Measurements from ENCODE around the gene MTHFD1L.
"Not testable (repeated sequence)": the region's sequence is repeated elsewhere in the genome, so short reads cannot be mapped to it uniquely, and the experiment has no call there.

The MTHFD1L gene

GRCh38 chr6:150865406-150866146 is at the start of gene MTHFD1L:
Gene MTHFD1L, plus strand, starts transcription at chr6:150865702. Its CDS starts 121 bp downstream, at chr6:150865823.
- Histone ChIP-seq H3K27me3 (ENCODE audit: control insufficient read depth, insufficient read depth, low read length) (no peaks in the 10 kb centered on the region), H3K4me3 (ENCODE audit: low read depth, low read length) (peak within 1 kb of the TSS; percentile 87), H3K9me3 (ENCODE audit: control insufficient read depth, insufficient read depth, low read length) (no peaks in the 10 kb centered on the region), H3K4me1 (ENCODE audit: control insufficient read depth, insufficient read depth, low read length) (no peaks in the 10 kb centered on the region), H3K36me3 (ENCODE audit: control insufficient read depth, insufficient read depth, low read length) (no peaks in the 10 kb centered on the region), H3K9ac (ENCODE audit: low read depth, low read length) (peak within 1 kb of the TSS; percentile 90)

- H3K4me3 ChIP-seq (ENCODE audit: low read depth, low read length); H3K27me3 ChIP-seq (ENCODE audit: control insufficient read depth, insufficient read depth, low read length); H3K36me3 ChIP-seq (ENCODE audit: control insufficient read depth, insufficient read depth, low read length); H3K4me1 ChIP-seq (ENCODE audit: control insufficient read depth, insufficient read depth, low read length); H3K9me3 ChIP-seq (ENCODE audit: control insufficient read depth, insufficient read depth, low read length); H3K9ac ChIP-seq (ENCODE audit: low read depth, low read length): not testable (repeated sequence)
Observed at GRCh38 chr6:150816554-150816953, 48.9 kb upstream of the MTHFD1L start.

- Histone ChIP-seq H3K4me3 (ENCODE audit: low read depth, low read length) (no peak overlapping the region), H3K9me3 (ENCODE audit: control insufficient read depth, insufficient read depth, low read length) (no peaks in the 10 kb centered on the region), H3K36me3 (ENCODE audit: control insufficient read depth, insufficient read depth, low read length) (no peaks in the 10 kb centered on the region), H3K9ac (ENCODE audit: low read depth, low read length) (no peak overlapping the region), H3K27me3 (ENCODE audit: control insufficient read depth, insufficient read depth, low read length) (no peaks in the 10 kb centered on the region), H3K4me1 (ENCODE audit: control insufficient read depth, insufficient read depth, low read length) (no peaks in the 10 kb centered on the region)
Observed at GRCh38 chr6:150822932-150823331, 42.6 kb upstream of the MTHFD1L start.

- no peaks in the 10 kb centered on the region for H3K36me3 ChIP-seq (ENCODE audit: control insufficient read depth, insufficient read depth, low read length)
- H3K4me1 ChIP-seq (ENCODE audit: control insufficient read depth, insufficient read depth, low read length), result no peaks in the 10 kb centered on the region
- H3K9ac ChIP-seq (ENCODE audit: low read depth, low read length), result no peak overlapping the region
- no peak overlapping the region for H3K4me3 ChIP-seq (ENCODE audit: low read depth, low read length)
- H3K27me3 ChIP-seq (ENCODE audit: control insufficient read depth, insufficient read depth, low read length), result no peaks in the 10 kb centered on the region
- no peaks in the 10 kb centered on the region for H3K9me3 ChIP-seq (ENCODE audit: control insufficient read depth, insufficient read depth, low read length)
Observed at GRCh38 chr6:150826788-150827187, 38.7 kb upstream of the MTHFD1L start.

GRCh38 chr6:150828107-150828506 is 37.4 kb upstream of the MTHFD1L start:
- H3K36me3 ChIP-seq (ENCODE audit: control insufficient read depth, insufficient read depth, low read length); H3K27me3 ChIP-seq (ENCODE audit: control insufficient read depth, insufficient read depth, low read length); H3K4me1 ChIP-seq (ENCODE audit: control insufficient read depth, insufficient read depth, low read length); H3K9me3 ChIP-seq (ENCODE audit: control insufficient read depth, insufficient read depth, low read length); H3K4me3 ChIP-seq (ENCODE audit: low read depth, low read length); H3K9ac ChIP-seq (ENCODE audit: low read depth, low read length): not testable (repeated sequence)

- Histone ChIP-seq H3K9me3 (ENCODE audit: control insufficient read depth, insufficient read depth, low read length) (no peaks in the 10 kb centered on the region), H3K9ac (ENCODE audit: low read depth, low read length) (no peak overlapping the region), H3K27me3 (ENCODE audit: control insufficient read depth, insufficient read depth, low read length) (no peaks in the 10 kb centered on the region), H3K4me1 (ENCODE audit: control insufficient read depth, insufficient read depth, low read length) (no peaks in the 10 kb centered on the region), H3K4me3 (ENCODE audit: low read depth, low read length) (no peak overlapping the region), H3K36me3 (ENCODE audit: control insufficient read depth, insufficient read depth, low read length) (no peaks in the 10 kb centered on the region)
Observed at GRCh38 chr6:150830439-150831165, 34.9 kb upstream of the MTHFD1L start.

- no peak overlapping the region for H3K9ac ChIP-seq (ENCODE audit: low read depth, low read length)
- no peaks in the 10 kb centered on the region for H3K4me1 ChIP-seq (ENCODE audit: control insufficient read depth, insufficient read depth, low read length)
- no peak overlapping the region for H3K4me3 ChIP-seq (ENCODE audit: low read depth, low read length)
- H3K27me3 ChIP-seq (ENCODE audit: control insufficient read depth, insufficient read depth, low read length), result no peaks in the 10 kb centered on the region
- H3K36me3 ChIP-seq (ENCODE audit: control insufficient read depth, insufficient read depth, low read length), result no peaks in the 10 kb centered on the region
- H3K9me3 ChIP-seq (ENCODE audit: control insufficient read depth, insufficient read depth, low read length), result no peaks in the 10 kb centered on the region
Observed at GRCh38 chr6:150831577-150831976, 33.9 kb upstream of the MTHFD1L start.

- Histone ChIP-seq H3K4me1 (ENCODE audit: control insufficient read depth, insufficient read depth, low read length) (no peaks in the 10 kb centered on the region), H3K9ac (ENCODE audit: low read depth, low read length) (no peak overlapping the region), H3K9me3 (ENCODE audit: control insufficient read depth, insufficient read depth, low read length) (no peaks in the 10 kb centered on the region), H3K4me3 (ENCODE audit: low read depth, low read length) (no peak overlapping the region), H3K36me3 (ENCODE audit: control insufficient read depth, insufficient read depth, low read length) (no peaks in the 10 kb centered on the region), H3K27me3 (ENCODE audit: control insufficient read depth, insufficient read depth, low read length) (no peaks in the 10 kb centered on the region)
Observed at GRCh38 chr6:150835620-150836019, 29.9 kb upstream of the MTHFD1L start.

- Histone ChIP-seq H3K9ac (ENCODE audit: low read depth, low read length) (no peak overlapping the region), H3K36me3 (ENCODE audit: control insufficient read depth, insufficient read depth, low read length) (no peaks in the 10 kb centered on the region), H3K4me3 (ENCODE audit: low read depth, low read length) (no peak overlapping the region), H3K4me1 (ENCODE audit: control insufficient read depth, insufficient read depth, low read length) (no peaks in the 10 kb centered on the region), H3K9me3 (ENCODE audit: control insufficient read depth, insufficient read depth, low read length) (no peaks in the 10 kb centered on the region), H3K27me3 (ENCODE audit: control insufficient read depth, insufficient read depth, low read length) (no peaks in the 10 kb centered on the region)
Observed at GRCh38 chr6:150840185-150840584, 25.3 kb upstream of the MTHFD1L start.

GRCh38 chr6:150841189-150841588 is 24.3 kb upstream of the MTHFD1L start:
- Histone ChIP-seq H3K27me3 (ENCODE audit: control insufficient read depth, insufficient read depth, low read length) (no peaks in the 10 kb centered on the region), H3K4me3 (ENCODE audit: low read depth, low read length) (no peak overlapping the region), H3K36me3 (ENCODE audit: control insufficient read depth, insufficient read depth, low read length) (no peaks in the 10 kb centered on the region), H3K9me3 (ENCODE audit: control insufficient read depth, insufficient read depth, low read length) (no peaks in the 10 kb centered on the region), H3K4me1 (ENCODE audit: control insufficient read depth, insufficient read depth, low read length) (no peaks in the 10 kb centered on the region), H3K9ac (ENCODE audit: low read depth, low read length) (no peak overlapping the region)

- Histone ChIP-seq H3K36me3 (ENCODE audit: control insufficient read depth, insufficient read depth, low read length) (no peaks in the 10 kb centered on the region), H3K9me3 (ENCODE audit: control insufficient read depth, insufficient read depth, low read length) (no peaks in the 10 kb centered on the region), H3K4me1 (ENCODE audit: control insufficient read depth, insufficient read depth, low read length) (no peaks in the 10 kb centered on the region), H3K9ac (ENCODE audit: low read depth, low read length) (no peak overlapping the region), H3K27me3 (ENCODE audit: control insufficient read depth, insufficient read depth, low read length) (no peaks in the 10 kb centered on the region), H3K4me3 (ENCODE audit: low read depth, low read length) (no peak overlapping the region)
Observed at GRCh38 chr6:150841697-150842096, 23.8 kb upstream of the MTHFD1L start.

- H3K36me3 ChIP-seq (ENCODE audit: control insufficient read depth, insufficient read depth, low read length), result no peaks in the 10 kb centered on the region
- H3K9ac ChIP-seq (ENCODE audit: low read depth, low read length), result no peak overlapping the region
- H3K4me1 ChIP-seq (ENCODE audit: control insufficient read depth, insufficient read depth, low read length), result no peaks in the 10 kb centered on the region
- no peak overlapping the region for H3K4me3 ChIP-seq (ENCODE audit: low read depth, low read length)
- no peaks in the 10 kb centered on the region for H3K27me3 ChIP-seq (ENCODE audit: control insufficient read depth, insufficient read depth, low read length)
- H3K9me3 ChIP-seq (ENCODE audit: control insufficient read depth, insufficient read depth, low read length), result no peaks in the 10 kb centered on the region
Observed at GRCh38 chr6:150844371-150844770, 21.1 kb upstream of the MTHFD1L start.
